Adrenal gland (tissue), 12 donors: Measurements from ENCODE around the gene ANKRD28. TPM values are rescaled to one million over a fixed set of nuclear protein-coding genes. Genes with fewer than 3 reads are reported as not detected.

Source experiments
- DNase-seq, 7 donors: peaks; one replicate each; pipeline ENCODE4 v3.0.0-alpha.2; 2019 to 2020
- H3K27ac ChIP-seq, 5 donors: fragments of 200-600 bp; sonication (generic) in 4 of 5; 1 replicate in 3 of 5; 2 replicates in 2 of 5; pipeline versions ENCODE4 v1.5.1 to v1.8.0; 2016 to 2020; ENCODE audit warnings: mild to moderate bottlenecking in 1 of 5
- H3K27me3 ChIP-seq: fragments of 200-600 bp; 2 replicates; pipeline ENCODE4 v1.8.0; 2021
- H3K36me3 ChIP-seq, 2 donors: fragments of 200-600 bp; replicated peaks in 1 of 2; 1 replicate in 1 of 2; 2 replicates in 1 of 2; pipeline versions ENCODE4 v1.5.1 to v1.8.0; 2018 to 2022
- H3K4me1 ChIP-seq, 2 donors: fragments of 200-600 bp; replicated peaks in 1 of 2; 1 replicate in 1 of 2; 2 replicates in 1 of 2; pipeline versions ENCODE4 v1.5.1 to v1.8.0; 2018 to 2021
- H3K4me3 ChIP-seq, 4 donors: fragments of 200-600 bp; sonication (generic) in 3 of 4; one replicate each; pipeline ENCODE4 v1.5.1; 2016 to 2018
- H3K9me3 ChIP-seq, 3 donors: fragments of 200-600 bp; sonication (generic) in 1 of 3; replicated peaks in 1 of 3; 1 replicate in 2 of 3; 2 replicates in 1 of 3; pipeline versions ENCODE4 v1.5.1 to v1.8.0; 2016 to 2021
- CTCF ChIP-seq, 6 experiments: fragments of 450-650 bp in 4 of 6; fragments of 200-600 bp in 2 of 6; sonication (generic) in 1 of 6; IDR thresholded peaks; 1 replicate in 5 of 6; 2 replicates in 1 of 6; pipeline versions ENCODE4 v1.5.1 to v1.8.0; 2016 to 2021; ENCODE audit warnings: antibody characterized with exemption in 6 of 6, mild to moderate bottlenecking in 2 of 6, moderate library complexity in 1 of 6
- POLR2A ChIP-seq, 2 donors: fragments of 450-650 bp; IDR thresholded peaks; one replicate each; pipeline ENCODE4 v1.6.1; 2017; ENCODE audit warnings: antibody characterized with exemption in 2 of 2, mild to moderate bottlenecking in 2 of 2, moderate library complexity in 1 of 2
- WGBS, 4 donors: extraction: QIAGEN DNeasy Blood & Tissue Kit in 2 of 4; methylation state at CpG; one replicate each; pipeline versions ENCODE4 v1.1.5 to v1.1.7; 2013 to 2017; 5-methylcytosine and 5-hydroxymethylcytosine counted together
- intact Hi-C, 2 donors: fragments of 100-400 bp; cut with DNase I; formaldehyde crosslinking; loops; one replicate each; pipeline versions ENCODE4 v1.14.1 to v1.15.0; 2022 to 2023
- polyA plus RNA-seq, 3 donors: library from polyadenylated mRNA; stranded (reverse); fragments of 200-250 nt in 2 of 3; fragments of 350-450 nt in 1 of 3; fragmentation: Illumina TruSeq in 1 of 3; extraction: RNeasy Lipid Tissue Mini Kit (QIAGEN cat#74804) in 1 of 3; gene quantifications; one replicate each; pipeline ENCODE4 v1.2.3, GENCODE V29; 2013 to 2014
- total RNA-seq, 9 donors: library from RNA; depleted of rRNA in 4 of 9; stranded (reverse); fragments of >200 nt in 4 of 9; fragments of 120-200 nt in 1 of 9; fragmentation: NEBNext Ultra II Directional in 1 of 9; extraction: Animal tissue kit (Norgen Biotek cat#: 25700) in 1 of 9; gene quantifications; one replicate each; pipeline versions ENCODE4 v1.1.0 to v1.2.4, GENCODE V29; 2013 to 2023
- donor health status: healthy with polysubstance abuse.
- donor health status: Bipolar disorder and iron deficiency.
- donor health status: DM: yes; HTN: yes; CAD: no.
- donor health status: DM: no; HTN: no; CAD: no.
- donor health status: DM: no; HTN: no; CAD: no.
- donor health status: DM: yes; HTN: yes; CAD: no.

The ANKRD28 gene
- total and polyA plus RNA-seq, 12 donors: 11.0 to 71.7 (median 34.5) TPM

GRCh38 chr3:15728766-15729165 is 69.0 kb downstream of the ANKRD28 start:
- no peaks in the 10 kb centered on the region for H3K9me3 ChIP-seq
- no peak overlapping the region for H3K27ac ChIP-seq
- no peak overlapping the region for H3K4me3 ChIP-seq
- intact Hi-C loops: no loop called here
- H3K36me3 ChIP-seq: no peaks in the 10 kb centered on the region
- H3K27me3 ChIP-seq: no peaks in the 10 kb centered on the region
- TF ChIP-seq CTCF (IDR thresholded peaks at IDR 0.05) (no peak), POLR2A (IDR thresholded peaks at IDR 0.05) (no peak)
- DNase-seq: peak in 5 of 7 donors; percentile 23 to 36 (median 26)
- H3K4me1 ChIP-seq: peaks cover 0 to 7% of the 10 kb centered on the region in 2 donors

- Histone ChIP-seq H3K27me3 (no peaks in the 10 kb centered on the region), H3K4me1 (peaks cover 0 to 7% of the 10 kb centered on the region in 2 donors), H3K27ac (no peak overlapping the region), H3K36me3 (no peaks in the 10 kb centered on the region), H3K4me3 (no peak overlapping the region), H3K9me3 (no peaks in the 10 kb centered on the region)
- no peak for DNase-seq
- intact Hi-C loops: no loop called here
- WGBS, 4 donors: 79 to 92% (median 86%) methylated on average over 2 of the region's 2 CpGs
- no peak for TF ChIP-seq CTCF (IDR thresholded peaks at IDR 0.05)
- TF ChIP-seq POLR2A (IDR thresholded peaks at IDR 0.05): no peak
Measured at GRCh38 chr3:15726881-15727280, 70.9 kb downstream of the ANKRD28 start.

- TF ChIP-seq POLR2A (IDR thresholded peaks at IDR 0.05): no peak
- no peak for TF ChIP-seq CTCF (IDR thresholded peaks at IDR 0.05)
- 38 to 47% (median 39%) methylated on average over 2 of the region's 2 CpGs for WGBS, 4 donors
- H3K36me3 ChIP-seq: no peaks in the 10 kb centered on the region
- peaks cover 0 to 7% of the 10 kb centered on the region in 2 donors for H3K4me1 ChIP-seq
- H3K27me3 ChIP-seq: no peaks in the 10 kb centered on the region
- no peak for DNase-seq
- H3K9me3 ChIP-seq: no peaks in the 10 kb centered on the region
- H3K27ac ChIP-seq: peak overlapping the region in 2 of 5 donors; percentile 2 to 14
- H3K4me3 ChIP-seq: no peak overlapping the region
- intact Hi-C loops: no loop called here
Measured at GRCh38 chr3:15726043-15726442, 71.7 kb downstream of the ANKRD28 start.

- Histone ChIP-seq H3K9me3 (no peaks in the 10 kb centered on the region), H3K4me1 (peaks cover 0 to 7% of the 10 kb centered on the region in 2 donors), H3K36me3 (no peaks in the 10 kb centered on the region), H3K27ac (no peak overlapping the region), H3K4me3 (no peak overlapping the region), H3K27me3 (no peaks in the 10 kb centered on the region)
- no peak for DNase-seq
- 98 to 100% (median 100%) methylated on average over 1 of the region's 1 CpG for WGBS, 4 donors
- intact Hi-C loops: no loop called here
- TF ChIP-seq CTCF (IDR thresholded peaks at IDR 0.05): no peak
- no peak for TF ChIP-seq POLR2A (IDR thresholded peaks at IDR 0.05)
Measured at GRCh38 chr3:15724446-15724845, 73.3 kb downstream of the ANKRD28 start.
